Gastroesophageal sphincter (tissue), 3 donors: Measurements from ENCODE around the gene GABRB2.

Experiments
- CTCF ChIP-seq, 4 experiments: fragments of 200-600 bp in 2 of 4; fragments of 450-650 bp in 2 of 4; sonication (generic) in 1 of 4; IDR thresholded peaks; one replicate each; pipeline ENCODE4 v1.5.1; 2017 to 2019; ENCODE audit warnings: antibody characterized with exemption in 4 of 4, mild to moderate bottlenecking in 2 of 4, moderate library complexity in 2 of 4
- POLR2A ChIP-seq, 2 donors: fragments of 450-650 bp; IDR thresholded peaks; one replicate each; pipeline ENCODE4 v1.6.1; 2017; ENCODE audit warnings: antibody characterized with exemption in 2 of 2, mild to moderate bottlenecking in 2 of 2, moderate library complexity in 1 of 2

DNA sequence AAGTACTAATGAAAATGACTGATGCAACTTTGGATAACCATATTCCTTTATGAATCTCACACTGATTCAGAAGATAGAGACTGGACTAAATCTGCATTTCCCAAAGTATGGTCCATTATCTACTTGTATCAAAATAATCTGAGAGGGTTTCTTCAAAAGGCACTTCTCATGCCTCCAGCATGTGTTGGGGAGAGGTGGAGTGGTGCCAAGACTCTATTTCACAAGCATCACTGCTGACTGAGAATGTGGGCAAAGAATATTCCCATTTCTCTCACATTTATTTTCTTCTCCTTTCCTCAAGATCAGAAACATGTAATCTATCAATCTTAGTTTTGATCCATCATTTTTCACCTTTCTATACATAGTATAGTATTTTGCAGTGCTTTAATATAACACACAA, 135.4 kb downstream of the GABRB2 start:
- TF ChIP-seq CTCF (IDR thresholded peaks at IDR 0.05), result no peak
- no peak for TF ChIP-seq POLR2A (IDR thresholded peaks at IDR 0.05)
